ENCODE results near the gene MRPS15.

The MRPS15 gene

GRCh38 chr1:36420409-36420808 lies 43.8 kb downstream of the MRPS15 start:
- ChIA-PET CTCF (interaction anchor here (0.6 to 2.0 kb wide), 4 partner anchors 23 to 131 kb away, joined by 3 to 17 read pairs (median 4); partner anchors contain the start of gene LSM10), POLR2A (ENCODE audit: low non-redundant PET) (no interaction called here)
- no peak overlapping the region; the same call in 1 of the 2 replicates for H3K27ac ChIP-seq
- TF ChIP-seq CTCF (conservative IDR thresholded peaks at IDR 0.05; ENCODE audit: low read depth), result no peak
- no peak for DNase-seq (ENCODE audit: low spot score)

GRCh38 chr1:36419569-36419968 lies 44.6 kb downstream of the MRPS15 start:
- ChIA-PET POLR2A (ENCODE audit: low non-redundant PET) (no interaction called here), CTCF (interaction anchor here (2.0 kb wide), 1 partner anchor 77 kb away, joined by 17 read pairs; no protein-coding TSS in a partner anchor)
- no peak for DNase-seq (ENCODE audit: low spot score)
- no peak overlapping the region for H3K27ac ChIP-seq
- no peak for TF ChIP-seq CTCF (conservative IDR thresholded peaks at IDR 0.05; ENCODE audit: low read depth)

GRCh38 chr1:36419140-36419539 lies 45.0 kb downstream of the MRPS15 start:
- ChIA-PET POLR2A (ENCODE audit: low non-redundant PET) (no interaction called here), CTCF (interaction anchor here (2.0 kb wide), 1 partner anchor 76 kb away, joined by 17 read pairs; no protein-coding TSS in a partner anchor)
- TF ChIP-seq CTCF (conservative IDR thresholded peaks at IDR 0.05; ENCODE audit: low read depth), result no peak
- no peak for DNase-seq (ENCODE audit: low spot score)
- no peak overlapping the region for H3K27ac ChIP-seq

GRCh38 chr1:36417931-36418330 lies 46.3 kb downstream of the MRPS15 start:
- DNase-seq (ENCODE audit: low spot score), result no peak
- ChIA-PET POLR2A (ENCODE audit: low non-redundant PET) (no interaction called here), CTCF (no interaction called here)
- H3K27ac ChIP-seq, result no peak overlapping the region
- no peak for TF ChIP-seq CTCF (conservative IDR thresholded peaks at IDR 0.05; ENCODE audit: low read depth)

GRCh38 chr1:36415661-36416326 lies 48.4 kb downstream of the MRPS15 start:
- TF ChIP-seq CTCF (conservative IDR thresholded peaks at IDR 0.05; ENCODE audit: low read depth), result no peak
- ChIA-PET POLR2A (ENCODE audit: low non-redundant PET) (no interaction called here), CTCF (interaction anchor here (1.1 kb wide), 1 partner anchor 17 kb away, joined by 3 read pairs; no protein-coding TSS in a partner anchor)
- H3K27ac ChIP-seq, result no peak overlapping the region
- no peak for DNase-seq (ENCODE audit: low spot score)

- H3K27ac ChIP-seq, result no peak overlapping the region
- DNase-seq (ENCODE audit: low spot score), result no peak
- ChIA-PET POLR2A (ENCODE audit: low non-redundant PET) (no interaction called here), CTCF (interaction anchor here (1.1 kb wide), 1 partner anchor 16 kb away, joined by 3 read pairs; no protein-coding TSS in a partner anchor)
- TF ChIP-seq CTCF (conservative IDR thresholded peaks at IDR 0.05; ENCODE audit: low read depth), result no peak
Measured at GRCh38 chr1:36414384-36414783, 49.8 kb downstream of the MRPS15 start.

Measured in RWPE1 (cell line).